T-helper 2 cell (primary cell): ENCODE data around the gene KRTAP10-9.
"Not testable (repeated sequence)": the region's sequence is repeated elsewhere in the genome, so short reads cannot be mapped to it uniquely, and the experiment has no call there.

Experiments used
- DNase-seq, 5 experiments: peaks; one replicate each; pipeline versions ENCODE4 v3.0.0 to v3.0.0-alpha.2; 2012 to 2022

The KRTAP10-9 gene

DNA sequence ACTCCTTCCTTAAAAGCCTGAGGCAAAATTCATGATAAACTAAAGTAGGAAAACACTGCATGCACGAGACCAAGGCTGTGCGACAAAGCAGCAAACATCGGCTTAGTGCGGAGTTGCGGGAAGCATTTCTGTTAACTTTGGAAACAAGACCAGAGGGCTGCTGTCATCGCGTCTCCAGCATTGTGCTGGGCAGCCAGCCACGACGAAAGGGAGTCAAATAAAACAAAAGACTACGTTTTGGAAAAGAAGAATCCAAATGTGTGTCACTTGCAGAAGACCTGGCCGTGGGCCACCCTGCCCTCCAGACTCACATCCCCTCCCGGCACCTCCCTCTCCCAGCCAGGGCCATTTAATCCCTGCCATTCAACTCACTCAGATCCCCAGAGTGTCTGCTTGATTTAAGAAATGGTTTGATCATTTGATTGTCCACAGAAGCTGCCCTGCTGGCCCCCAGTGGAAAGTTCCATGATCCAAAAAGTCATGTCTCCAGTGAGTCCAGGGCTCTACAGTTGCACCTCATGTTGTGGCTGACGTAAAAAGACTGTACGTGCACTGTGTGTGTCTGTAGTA lies 16.9 kb downstream of the KRTAP10-9 start:
- no peak for DNase-seq

DNA sequence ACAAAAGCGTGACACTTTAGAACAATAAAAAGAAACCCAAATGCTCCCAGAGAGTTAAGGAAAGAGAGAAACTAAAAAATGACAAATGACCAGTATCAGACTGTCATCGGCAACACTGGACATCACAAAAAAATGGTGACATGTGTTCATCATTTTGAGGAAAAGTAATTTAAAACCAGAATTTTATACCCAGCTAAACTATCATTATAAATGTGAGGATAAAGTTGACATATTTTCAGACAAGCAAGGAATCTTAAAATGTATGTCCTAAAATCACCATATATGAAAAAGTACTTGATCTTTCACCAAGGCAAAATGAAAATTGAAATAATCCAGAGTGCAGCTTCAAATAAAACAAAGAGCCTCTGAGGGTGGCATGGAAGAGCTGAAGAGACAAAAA lies 18.0 kb downstream of the KRTAP10-9 start:
- no peak for DNase-seq

GRCh38 chr21:44646366-44647221 lies 19.7 kb downstream of the KRTAP10-9 start, which contains the start of gene KRTAP10-11:
KRTAP10-11 (plus strand) TSS chr21:44646414; CDS start chr21:44646459, 45 bp downstream.
- DNase-seq = not testable (repeated sequence)

DNA sequence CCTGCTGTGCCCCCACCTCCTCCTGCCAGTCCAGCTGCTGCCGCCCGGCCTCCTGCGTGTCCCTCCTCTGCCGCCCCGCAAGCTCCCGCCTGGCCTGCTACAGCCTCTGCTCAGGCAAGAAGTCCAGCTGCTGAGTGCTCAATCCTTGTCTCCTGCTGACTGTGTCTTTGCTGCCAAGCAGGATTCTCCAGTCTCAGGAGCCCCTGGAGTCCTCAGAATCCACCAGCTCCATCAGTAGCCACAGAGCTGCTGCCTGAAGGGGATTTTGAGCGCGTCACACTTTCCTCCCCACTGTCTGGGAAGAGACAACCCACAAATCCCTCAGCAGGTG lies 20.3 kb downstream of the KRTAP10-9 start:
- no peak for DNase-seq

DNA sequence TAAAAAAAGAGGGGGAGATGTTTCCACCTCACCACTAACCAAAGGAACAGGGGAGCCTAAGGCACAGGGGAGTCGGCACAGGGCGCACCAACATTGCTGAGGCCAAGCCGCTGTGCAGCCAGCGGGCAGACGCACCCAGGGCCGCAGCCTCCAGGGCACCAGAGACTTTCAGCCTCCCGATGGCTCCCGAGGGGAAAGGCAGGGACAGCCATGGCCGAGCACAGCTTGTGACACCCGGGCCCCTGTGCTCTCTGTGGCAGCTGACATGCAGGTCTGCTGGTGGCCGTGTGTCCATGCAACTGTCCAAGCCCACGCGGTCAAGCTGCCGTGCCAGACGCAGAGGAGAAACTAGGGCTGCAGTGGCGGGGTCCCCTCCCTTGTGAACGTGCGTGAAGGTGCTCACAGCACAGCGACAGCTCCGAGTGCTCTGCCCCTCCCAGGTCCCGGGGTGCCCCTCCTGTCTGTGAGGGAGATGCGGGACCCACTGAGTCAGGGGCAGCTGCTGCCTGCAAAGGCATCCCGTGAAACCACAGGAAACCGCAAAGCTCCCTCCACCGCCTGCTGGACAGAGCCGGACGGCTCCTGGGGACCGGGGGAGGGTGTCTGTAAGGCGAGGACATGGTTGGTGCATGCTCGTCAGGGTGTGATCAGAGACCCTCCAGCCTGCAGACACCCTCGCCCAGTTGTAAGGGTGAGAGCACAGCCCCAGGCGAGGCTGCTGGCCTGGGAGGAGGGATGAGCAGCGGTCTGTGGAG lies 21.8 kb downstream of the KRTAP10-9 start:
- DNase-seq = no peak

GRCh38 chr21:44649521-44650100 lies 22.7 kb downstream of the KRTAP10-9 start:
- no peak for DNase-seq

DNA sequence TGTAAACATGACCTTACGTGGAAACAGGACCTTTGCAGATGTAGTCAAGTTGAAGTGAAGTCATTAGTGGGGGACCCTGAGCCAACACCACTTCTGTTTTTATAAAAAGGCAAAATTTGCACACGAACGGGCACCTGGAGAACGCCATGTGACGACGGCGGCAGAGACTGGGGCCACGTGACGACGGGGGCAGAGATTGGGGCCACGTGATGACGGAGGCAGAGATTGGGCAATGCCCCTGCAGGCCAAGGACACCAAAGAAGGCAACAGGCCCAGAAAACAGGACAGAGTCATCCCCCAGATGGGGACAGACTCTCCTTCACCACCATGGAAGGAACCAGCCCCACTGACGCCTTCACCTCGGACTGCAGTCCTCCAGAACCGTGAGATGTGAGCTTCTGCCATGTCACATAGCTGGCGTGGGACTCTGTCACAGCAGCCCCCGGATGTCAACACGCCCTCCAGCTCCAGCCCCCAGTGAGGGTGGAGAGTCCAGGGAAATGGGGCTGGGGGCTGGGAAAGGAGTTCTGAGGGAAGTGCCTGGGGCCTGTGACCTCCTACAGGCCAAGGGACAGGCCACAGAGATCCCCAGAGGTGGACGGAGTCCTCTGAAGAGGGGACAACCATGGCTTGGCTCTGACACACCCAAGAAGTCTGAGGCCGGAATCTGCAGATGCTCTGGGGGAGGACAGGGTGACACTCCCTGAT lies 23.5 kb downstream of the KRTAP10-9 start:
- no peak for DNase-seq

DNA sequence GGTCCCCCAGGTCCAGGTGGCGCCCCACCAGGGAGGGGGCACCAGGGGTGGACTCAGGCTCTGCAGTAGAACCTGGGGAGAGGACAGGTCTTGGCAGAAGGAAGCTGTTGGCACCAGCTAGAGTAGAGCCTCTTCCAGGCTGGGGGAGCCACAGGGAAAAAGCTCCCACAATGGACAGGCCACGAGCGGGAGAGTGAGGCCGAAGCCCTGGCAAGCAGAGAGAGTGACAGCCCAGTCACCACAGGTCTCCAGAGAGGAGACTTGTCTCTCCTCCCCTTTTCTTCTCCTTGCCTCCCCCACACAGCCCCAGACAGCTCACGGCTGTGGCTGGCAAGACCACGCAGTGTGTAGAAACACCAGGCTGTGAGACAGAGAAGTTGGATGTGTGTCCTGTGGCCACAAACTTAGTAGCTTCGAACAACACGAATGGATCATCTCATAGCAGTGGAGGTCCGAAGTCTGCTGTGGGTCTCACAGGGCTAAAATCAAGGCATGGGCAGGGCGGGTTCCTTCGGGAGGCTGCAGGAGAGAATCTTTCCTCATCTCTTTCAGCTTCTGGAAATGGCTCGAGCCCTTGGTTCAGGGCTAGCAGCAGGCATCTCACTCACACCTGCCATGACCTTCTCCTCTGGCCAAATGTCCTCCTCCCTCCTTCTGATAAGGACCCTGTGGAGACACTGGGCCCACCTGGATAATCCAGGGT lies 24.2 kb downstream of the KRTAP10-9 start:
- DNase-seq = no peak

DNA sequence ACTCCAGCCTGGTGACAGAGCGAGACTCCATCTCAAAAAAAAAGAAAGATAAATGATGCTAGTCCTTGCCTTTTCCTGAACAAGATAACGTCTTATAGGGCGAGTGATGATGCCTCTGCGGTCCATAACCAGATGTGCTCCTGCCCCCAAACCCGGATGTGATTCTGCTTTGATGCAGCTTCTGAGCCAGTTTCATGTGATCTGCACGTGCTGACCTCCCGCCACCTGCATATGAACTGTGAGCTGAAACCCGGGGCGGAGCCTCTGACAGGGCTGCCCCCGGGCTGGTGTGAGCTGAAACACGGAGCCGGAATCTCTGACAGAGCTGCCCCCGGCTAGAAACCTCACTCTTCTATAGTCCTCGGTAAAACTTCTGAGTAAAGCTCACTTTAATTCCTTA lies 26.2 kb downstream of the KRTAP10-9 start:
- DNase-seq = no peak

DNA sequence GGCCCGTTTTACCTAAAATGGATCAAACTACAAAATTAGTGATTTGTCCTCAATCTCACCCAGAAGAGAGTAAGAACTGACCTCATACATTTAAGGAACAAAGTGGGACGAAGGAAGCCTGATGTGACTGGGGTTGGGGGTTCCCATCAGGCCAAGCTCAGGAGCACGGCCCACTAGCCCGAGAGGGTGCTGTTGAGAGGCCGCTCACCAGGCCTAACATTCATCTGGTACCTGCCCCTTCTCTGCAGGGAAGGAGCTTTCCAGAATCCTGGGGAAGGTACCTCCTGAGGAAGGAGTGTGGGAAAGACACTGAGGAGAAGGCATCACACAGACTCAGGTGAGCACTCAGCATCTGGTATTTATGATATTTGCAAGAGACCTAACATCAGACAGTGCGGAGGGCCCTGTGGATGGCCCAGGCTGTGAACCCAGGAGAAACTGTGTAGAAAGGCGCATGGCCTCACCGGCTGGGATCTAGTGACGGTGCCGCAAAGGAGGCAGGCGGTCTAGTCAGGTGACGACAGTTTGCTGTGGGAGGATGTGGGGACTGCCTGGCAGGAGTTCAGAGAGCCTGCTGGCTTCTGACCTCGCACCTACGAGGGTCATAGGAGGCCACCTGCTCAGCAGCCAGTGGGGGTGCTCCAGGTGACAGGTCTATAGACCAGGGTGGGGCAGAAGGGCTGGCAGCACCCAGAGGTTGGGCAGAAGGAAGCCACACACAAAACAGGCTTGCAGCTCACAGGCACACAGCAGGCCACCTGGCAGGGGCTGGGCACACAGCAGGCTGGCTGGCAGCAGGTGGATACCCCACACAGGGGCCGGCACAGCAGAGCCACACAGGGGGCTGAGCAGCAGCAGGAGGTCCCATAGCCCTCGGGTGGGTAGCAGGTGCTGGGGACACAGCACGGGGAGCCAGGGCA lies 27.0 kb downstream of the KRTAP10-9 start:
- DNase-seq = peak in 3 of 5 experiments; percentile 58 to 91 (median 77)

GRCh38 chr21:44654576-44655175 lies 27.8 kb downstream of the KRTAP10-9 start, which contains the start of gene KRTAP12-4:
KRTAP12-4 (minus strand) TSS chr21:44654659; CDS start chr21:44654614, 45 bp downstream.
- DNase-seq = peak in 1 of 5 experiments; percentile 47

DNA sequence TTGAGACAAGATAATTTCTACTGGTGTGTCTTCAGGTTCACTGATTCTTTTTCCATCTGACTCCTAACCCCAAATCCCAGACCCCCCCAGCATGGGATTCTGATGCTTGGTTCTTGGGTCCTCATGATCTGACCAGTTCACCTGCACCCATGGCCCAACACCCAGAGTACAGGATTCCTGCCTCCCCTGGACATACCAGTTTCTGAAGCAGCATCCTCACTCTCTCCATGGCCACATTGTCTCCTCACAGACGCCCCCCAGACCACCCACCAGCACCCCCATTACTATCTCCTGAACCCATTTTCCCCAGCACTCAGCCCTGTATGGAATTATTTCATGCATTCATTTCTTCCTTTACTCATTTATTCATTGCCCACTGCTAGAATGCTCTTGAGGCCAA lies 30.0 kb downstream of the KRTAP10-9 start:
- DNase-seq = no peak

GRCh38 chr21:44657635-44658540 lies 31.0 kb downstream of the KRTAP10-9 start, which contains the start of gene KRTAP12-3:
KRTAP12-3 (plus strand) TSS chr21:44657932; CDS start chr21:44657980, 48 bp downstream.
- DNase-seq = peak in 3 of 5 experiments; percentile 44 to 92 (median 89)

DNA sequence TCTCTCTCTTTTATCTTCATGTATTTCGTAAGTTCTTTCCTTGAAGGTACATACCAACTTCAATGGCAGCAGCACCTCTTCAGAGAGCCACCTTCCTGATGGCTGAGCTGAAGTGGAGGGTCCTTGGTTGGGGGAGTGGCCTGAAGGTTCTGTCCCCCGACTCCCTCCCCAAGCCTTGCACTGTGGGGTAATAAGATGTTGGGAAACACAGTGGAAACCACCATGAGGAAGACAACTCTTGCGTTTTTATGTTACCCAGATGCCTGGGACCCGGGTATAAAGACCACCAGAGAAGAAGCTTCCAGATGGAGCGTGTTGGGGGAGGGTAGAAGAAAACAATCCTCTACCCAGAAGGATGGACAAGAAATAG lies 31.6 kb downstream of the KRTAP10-9 start:
- no peak for DNase-seq

GRCh38 chr21:44658913-44659595 lies 32.2 kb downstream of the KRTAP10-9 start:
- peak in 2 of 5 experiments; percentile 44 to 73 for DNase-seq

DNA sequence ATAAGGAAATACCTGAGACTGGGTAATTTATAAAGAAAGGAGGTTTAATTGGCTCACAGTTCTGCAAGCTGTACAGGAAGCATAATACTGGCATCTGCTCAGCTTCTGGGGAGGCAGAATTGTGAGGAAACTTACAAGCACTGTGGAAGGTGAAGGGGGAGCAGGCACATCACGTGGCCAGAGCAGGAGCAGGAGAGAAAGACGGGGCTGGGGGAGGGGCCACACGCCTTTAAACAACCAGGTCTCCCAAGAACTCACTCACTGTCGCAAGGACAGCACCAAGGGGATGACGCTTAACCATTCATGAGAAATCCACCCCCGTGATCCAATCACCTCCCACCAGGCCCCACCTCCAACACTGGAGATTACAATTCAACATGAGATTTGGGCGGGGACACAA lies 34.7 kb downstream of the KRTAP10-9 start:
- not testable (repeated sequence) for DNase-seq

- DNase-seq = no peak
Measured at GRCh38 chr21:44664691-44665090, 37.8 kb downstream of the KRTAP10-9 start.
